HPDE6-E6E7 (cell line): ENCODE data around the gene LIG1.

Experiments
- DNase-seq: peaks from one replicate; pipeline ENCODE4 v3.0.0; 2011; ENCODE audit warnings: missing footprints; ENCODE audit errors: extremely low spot score

The LIG1 gene

GRCh38 chr19:48169939-48170803, at the start of gene LIG1, which contains the start of gene ZSWIM9:
Gene LIG1 (minus strand): TSS chr19:48170344. CDS start chr19:48165566, 4,778 bp downstream.
Gene ZSWIM9 (plus strand): TSS chr19:48170680. CDS start chr19:48171803, 1,123 bp downstream.
- peak; percentile 95 for DNase-seq

GRCh38 chr19:48218997-48219396, 48.9 kb upstream of the LIG1 start:
- DNase-seq = peak; percentile 19

- no peak for DNase-seq
Measured at GRCh38 chr19:48216933-48217332, 46.8 kb upstream of the LIG1 start.

GRCh38 chr19:48213959-48214358, 43.8 kb upstream of the LIG1 start:
- no peak for DNase-seq

GRCh38 chr19:48210005-48210404, 39.9 kb upstream of the LIG1 start:
- no peak for DNase-seq

GRCh38 chr19:48206397-48207093, 36.4 kb upstream of the LIG1 start:
- DNase-seq = no peak

- peak; percentile 98 for DNase-seq
Measured at GRCh38 chr19:48203794-48204628, 33.9 kb upstream of the LIG1 start.

- DNase-seq = no peak
Measured at GRCh38 chr19:48203222-48203793, 33.2 kb upstream of the LIG1 start.

GRCh38 chr19:48196933-48197665, 27.0 kb upstream of the LIG1 start:
- DNase-seq = no peak

- DNase-seq = no peak
Measured at GRCh38 chr19:48196321-48196763, 26.2 kb upstream of the LIG1 start.

GRCh38 chr19:48194844-48195830, 25.0 kb upstream of the LIG1 start:
- DNase-seq = no peak

GRCh38 chr19:48194041-48194843, 24.1 kb upstream of the LIG1 start:
- DNase-seq = no peak

- DNase-seq = no peak
Measured at GRCh38 chr19:48192750-48193149, 22.6 kb upstream of the LIG1 start.

GRCh38 chr19:48190885-48191284, 20.7 kb upstream of the LIG1 start:
- no peak for DNase-seq

- peak; percentile 95 for DNase-seq
Measured at GRCh38 chr19:48190288-48190884, 20.2 kb upstream of the LIG1 start.

GRCh38 chr19:48186541-48186991, 16.4 kb upstream of the LIG1 start:
- no peak for DNase-seq

GRCh38 chr19:48186015-48186414, 15.9 kb upstream of the LIG1 start:
- no peak for DNase-seq

GRCh38 chr19:48183356-48183755, 13.2 kb upstream of the LIG1 start:
- no peak for DNase-seq
